H1 (cell line): ENCODE measurements around the gene TUT4. TPM values are rescaled to one million over a fixed set of nuclear protein-coding genes. Genes with fewer than 3 reads are reported as not detected.

Experiments
- ASH2L ChIP-seq: fragments of 200-600, 300-600 bp; sonication (generic); IDR thresholded peaks from one replicate; pipeline ENCODE4 v1.7.1; 2017; ENCODE audit warnings: low read length
- BACH1 ChIP-seq: IDR thresholded peaks from 2 replicates; pipeline ENCODE4 v1.6.1; 2012; ENCODE audit warnings: low read length, improper control_type of control experiment
- CHD7 ChIP-seq: fragments of 300-600 bp; sonication (generic); IDR thresholded peaks from 2 replicates; pipeline ENCODE4 v1.7.1; 2012; ENCODE audit warnings: low read length, moderate library complexity, mild to moderate bottlenecking, inconsistent platforms; ENCODE audit not compliant: insufficient replicate concordance
- EP300 ChIP-seq, 2 experiments: IDR thresholded peaks; 1 replicate in 1 of 2; 2 replicates in 1 of 2; pipeline ENCODE4 v1.6.1; 2011 to 2012; ENCODE audit warnings: low read depth in 2 of 2, low read length in 2 of 2, mild to moderate bottlenecking in 2 of 2, borderline replicate concordance in 1 of 2, inconsistent platforms in 1 of 2, moderate library complexity in 1 of 2
- HDAC2 ChIP-seq, 2 experiments: fragments of 300-600 bp in 1 of 2; sonication (generic) in 1 of 2; IDR thresholded peaks; 2 replicates each; pipeline ENCODE4 v1.6.1; 2011 to 2012; ENCODE audit warnings: low read depth in 2 of 2, low read length in 2 of 2, mild to moderate bottlenecking in 2 of 2, moderate library complexity in 2 of 2, borderline replicate concordance in 1 of 2, inconsistent platforms in 1 of 2
- JUN ChIP-seq: IDR thresholded peaks from 2 replicates; pipeline ENCODE4 v1.6.1; 2011; ENCODE audit warnings: low read depth, mild to moderate bottlenecking, improper control_type of control experiment, low read length
- KDM1A ChIP-seq: fragments of 200-600, 300-600 bp; sonication (generic); IDR thresholded peaks from 2 replicates; pipeline ENCODE4 v1.7.1; 2016; ENCODE audit warnings: mild to moderate bottlenecking, low read length, borderline replicate concordance
- MAX ChIP-seq: IDR thresholded peaks from 2 replicates; pipeline ENCODE4 v1.6.1; 2012; ENCODE audit warnings: inconsistent platforms
- SIX5 ChIP-seq: IDR thresholded peaks from 2 replicates; pipeline ENCODE4 v1.6.1; 2011; ENCODE audit warnings: mild to moderate bottlenecking, low read depth, low read length
- SUZ12 ChIP-seq: fragments of 200-600 bp; sonication (generic); IDR thresholded peaks from 2 replicates; pipeline ENCODE4 v1.6.1; 2012; ENCODE audit warnings: mild to moderate bottlenecking, inconsistent platforms, low read length, moderate library complexity, mixed read lengths
- TAF7 ChIP-seq: optimal IDR thresholded peaks from 2 replicates; pipeline ENCODE3; 2011; ENCODE audit warnings: low read depth, mild to moderate bottlenecking, inconsistent platforms, low read length, moderate library complexity, borderline replicate concordance
- TCF12 ChIP-seq: IDR thresholded peaks from 2 replicates; pipeline ENCODE4 v1.6.1; 2011; ENCODE audit warnings: low read depth, mild to moderate bottlenecking, low read length
- polyA plus RNA-seq, 7 experiments: library from polyadenylated mRNA; depleted of rRNA in 3 of 7; stranded (reverse) in 5 of 7; unstranded in 2 of 7; fragments of >200 nt in 5 of 7; fragments of 200-250 nt in 2 of 7; gene quantifications; 1 replicate in 5 of 7; 2 replicates in 1 of 7; 4 replicates in 1 of 7; pipeline versions ENCODE4 v1.2.1 to v1.2.3, GENCODE V29; 2011 to 2013; ENCODE audit warnings: missing spikeins in 2 of 7, mixed read lengths in 2 of 7
- total RNA-seq: library from RNA; stranded (reverse); fragmentation: NEBNext Ultra II Directional; extraction: Animal tissue kit (Norgen Biotek cat#: 25700); gene quantifications from 2 replicates; pipeline ENCODE4 v1.2.1, GENCODE V29; 2021

TUT4 gene
- total and polyA plus RNA-seq, 2 of the 8 experiments (the other 6 are each of a cell fraction or from before 2014, with no cell fraction given) = 54.5 to 63.3 TPM

- no peak for TF ChIP-seq CHD7
- no peak for TF ChIP-seq EP300 (IDR thresholded peaks at IDR 0.05; ENCODE audit: borderline replicate concordance in 1 of 2, low read depth in 2 of 2, low read length in 2 of 2)
- TF ChIP-seq JUN = no peak
- no peak for TF ChIP-seq KDM1A
- no peak for TF ChIP-seq TAF7
- no peak for TF ChIP-seq SIX5
- no peak for TF ChIP-seq BACH1
- no peak for TF ChIP-seq SUZ12
- no peak for TF ChIP-seq ASH2L
- no peak for TF ChIP-seq MAX
- no peak for TF ChIP-seq TCF12
- TF ChIP-seq HDAC2 (IDR thresholded peaks at IDR 0.05; ENCODE audit: borderline replicate concordance in 1 of 2, low read depth in 2 of 2, low read length in 2 of 2) = no peak
Observed at GRCh38 chr1:52416811-52417210, 136.1 kb downstream of the TUT4 start (continued).
